Skeletal muscle satellite cell (primary cell): Measurements from ENCODE around the gene MICALL2.

Experiments
- H3K27me3 ChIP-seq: 2 replicates; pipeline ENCODE4 v1.7.0; 2013; ENCODE audit warnings: low read length; ENCODE audit not compliant: control insufficient read depth, insufficient read depth
- H3K36me3 ChIP-seq: 2 replicates; pipeline ENCODE4 v1.7.0; 2013; ENCODE audit warnings: mild to moderate bottlenecking, control low read depth, low read length; ENCODE audit not compliant: insufficient read depth
- H3K4me1 ChIP-seq: 2 replicates; pipeline ENCODE4 v1.7.0; 2013; ENCODE audit warnings: low read length; ENCODE audit not compliant: control insufficient read depth, insufficient read depth
- H3K4me2 ChIP-seq: 2 replicates; pipeline ENCODE4 v1.7.0; 2013; ENCODE audit warnings: mild to moderate bottlenecking, low read length
- H3K4me3 ChIP-seq: 2 replicates; pipeline ENCODE4 v1.7.0; 2013; ENCODE audit warnings: low read length
- H3K9ac ChIP-seq: 2 replicates; pipeline ENCODE4 v1.7.0; 2013; ENCODE audit warnings: mild to moderate bottlenecking, low read depth, low read length, moderate library complexity
- H3K9me3 ChIP-seq: replicated peaks from 2 replicates; pipeline ENCODE4 v1.7.0; 2013; ENCODE audit warnings: mild to moderate bottlenecking, control low read depth, low read length

The MICALL2 gene

GRCh38 chr7:1498370-1499305 is 39.4 kb upstream of the MICALL2 start:
- Histone ChIP-seq H3K36me3 (peaks cover 44% of the 10 kb centered on the region), H3K27me3 (no peaks in the 10 kb centered on the region), H3K4me3 (no peak overlapping the region), H3K9ac (no peak overlapping the region), H3K9me3 (no peaks in the 10 kb centered on the region), H3K4me2 (no peak overlapping the region), H3K4me1 (peaks cover 6% of the 10 kb centered on the region)

GRCh38 chr7:1497293-1497927 is 38.1 kb upstream of the MICALL2 start:
- Histone ChIP-seq H3K9ac (no peak overlapping the region), H3K36me3 (peaks cover 45% of the 10 kb centered on the region), H3K4me2 (no peak overlapping the region)

GRCh38 chr7:1496531-1497292 is 37.4 kb upstream of the MICALL2 start:
- Histone ChIP-seq H3K9me3 (no peaks in the 10 kb centered on the region), H3K4me2 (no peak overlapping the region), H3K27me3 (no peaks in the 10 kb centered on the region), H3K9ac (no peak overlapping the region), H3K4me3 (no peak overlapping the region), H3K4me1 (no peaks in the 10 kb centered on the region), H3K36me3 (peaks cover 45% of the 10 kb centered on the region)

More at GRCh38 chr7:1497293-1497927, 38.1 kb upstream of the MICALL2 start:
- no peak overlapping the region for H3K4me3 ChIP-seq
- no peaks in the 10 kb centered on the region for H3K9me3 ChIP-seq
- H3K27me3 ChIP-seq: no peaks in the 10 kb centered on the region
- H3K4me1 ChIP-seq: no peaks in the 10 kb centered on the region

- H3K9me3 ChIP-seq: no peaks in the 10 kb centered on the region
- H3K27me3 ChIP-seq: no peaks in the 10 kb centered on the region
- H3K4me3 ChIP-seq: no peak overlapping the region
- H3K9ac ChIP-seq: no peak overlapping the region
- H3K4me1 ChIP-seq: no peaks in the 10 kb centered on the region
- no peak overlapping the region for H3K4me2 ChIP-seq
- H3K36me3 ChIP-seq: peaks cover 47% of the 10 kb centered on the region
Observed at GRCh38 chr7:1495564-1496242, 36.4 kb upstream of the MICALL2 start.

- peaks cover 43% of the 10 kb centered on the region for H3K36me3 ChIP-seq
- no peaks in the 10 kb centered on the region for H3K27me3 ChIP-seq
- no peak overlapping the region for H3K4me3 ChIP-seq
- no peaks in the 10 kb centered on the region for H3K4me1 ChIP-seq
- no peak overlapping the region for H3K9ac ChIP-seq
- no peak overlapping the region for H3K4me2 ChIP-seq
- no peaks in the 10 kb centered on the region for H3K9me3 ChIP-seq
Observed at GRCh38 chr7:1494866-1495563, 35.7 kb upstream of the MICALL2 start.

GRCh38 chr7:1494447-1494846 is 35.2 kb upstream of the MICALL2 start:
- peaks cover 43% of the 10 kb centered on the region for H3K36me3 ChIP-seq

GRCh38 chr7:1493571-1493970 is 34.3 kb upstream of the MICALL2 start:
- peaks cover 51% of the 10 kb centered on the region for H3K36me3 ChIP-seq
- H3K9ac ChIP-seq: no peak overlapping the region
- no peaks in the 10 kb centered on the region for H3K9me3 ChIP-seq
- H3K4me1 ChIP-seq: no peaks in the 10 kb centered on the region
- no peak overlapping the region for H3K4me3 ChIP-seq
- no peak overlapping the region for H3K4me2 ChIP-seq
- no peaks in the 10 kb centered on the region for H3K27me3 ChIP-seq

More at GRCh38 chr7:1494447-1494846, 35.2 kb upstream of the MICALL2 start:
- no peaks in the 10 kb centered on the region for H3K9me3 ChIP-seq
- H3K27me3 ChIP-seq: no peaks in the 10 kb centered on the region
- no peak overlapping the region for H3K9ac ChIP-seq
- H3K4me1 ChIP-seq: no peaks in the 10 kb centered on the region
- no peak overlapping the region for H3K4me2 ChIP-seq
- H3K4me3 ChIP-seq: no peak overlapping the region

GRCh38 chr7:1493129-1493528 is 33.9 kb upstream of the MICALL2 start:
- no peak overlapping the region for H3K4me2 ChIP-seq
- H3K4me1 ChIP-seq: no peaks in the 10 kb centered on the region
- H3K9me3 ChIP-seq: no peaks in the 10 kb centered on the region
- no peaks in the 10 kb centered on the region for H3K27me3 ChIP-seq
- no peak overlapping the region for H3K9ac ChIP-seq
- H3K36me3 ChIP-seq: peaks cover 55% of the 10 kb centered on the region
- no peak overlapping the region for H3K4me3 ChIP-seq

- no peak overlapping the region for H3K4me2 ChIP-seq
- no peaks in the 10 kb centered on the region for H3K9me3 ChIP-seq
- H3K4me3 ChIP-seq: no peak overlapping the region
- no peaks in the 10 kb centered on the region for H3K4me1 ChIP-seq
- H3K27me3 ChIP-seq: no peaks in the 10 kb centered on the region
- H3K36me3 ChIP-seq: peaks cover 60% of the 10 kb centered on the region
- no peak overlapping the region for H3K9ac ChIP-seq
Observed at GRCh38 chr7:1492640-1493039, 33.4 kb upstream of the MICALL2 start.

- no peak overlapping the region for H3K4me3 ChIP-seq
- no peak overlapping the region for H3K9ac ChIP-seq
- H3K9me3 ChIP-seq: no peaks in the 10 kb centered on the region
- no peak overlapping the region for H3K4me2 ChIP-seq
- H3K36me3 ChIP-seq: peaks cover 61% of the 10 kb centered on the region
- H3K4me1 ChIP-seq: no peaks in the 10 kb centered on the region
- no peaks in the 10 kb centered on the region for H3K27me3 ChIP-seq
Observed at GRCh38 chr7:1492221-1492620, 33.0 kb upstream of the MICALL2 start.
